ENCODE measurements around the gene PTPN20.

GRCh38 chr10:47037654-47038425 is 126.6 kb downstream of the PTPN20 start:
- TF ChIP-seq CTCF (IDR thresholded peaks at IDR 0.05) (no peak), POLR2AphosphoS5 (IDR thresholded peaks at IDR 0.05; ENCODE audit: insufficient read depth in 1 of 2, low read depth in 1 of 2) (no peak), POLR2A (IDR thresholded peaks at IDR 0.05) (no peak)
